ENCODE results near the gene CDK5R1. TPM values are rescaled to one million over a fixed set of nuclear protein-coding genes. Genes with fewer than 3 reads are reported as not detected.
A peak's percentile ranks its signal among the peaks of the same experiment; 100 is the strongest.

CDK5R1 gene
- total RNA-seq: 1 to 10 TPM; 6.8 to 7.0 TPM
- polyA plus RNA-seq: 6.0 TPM

DNA sequence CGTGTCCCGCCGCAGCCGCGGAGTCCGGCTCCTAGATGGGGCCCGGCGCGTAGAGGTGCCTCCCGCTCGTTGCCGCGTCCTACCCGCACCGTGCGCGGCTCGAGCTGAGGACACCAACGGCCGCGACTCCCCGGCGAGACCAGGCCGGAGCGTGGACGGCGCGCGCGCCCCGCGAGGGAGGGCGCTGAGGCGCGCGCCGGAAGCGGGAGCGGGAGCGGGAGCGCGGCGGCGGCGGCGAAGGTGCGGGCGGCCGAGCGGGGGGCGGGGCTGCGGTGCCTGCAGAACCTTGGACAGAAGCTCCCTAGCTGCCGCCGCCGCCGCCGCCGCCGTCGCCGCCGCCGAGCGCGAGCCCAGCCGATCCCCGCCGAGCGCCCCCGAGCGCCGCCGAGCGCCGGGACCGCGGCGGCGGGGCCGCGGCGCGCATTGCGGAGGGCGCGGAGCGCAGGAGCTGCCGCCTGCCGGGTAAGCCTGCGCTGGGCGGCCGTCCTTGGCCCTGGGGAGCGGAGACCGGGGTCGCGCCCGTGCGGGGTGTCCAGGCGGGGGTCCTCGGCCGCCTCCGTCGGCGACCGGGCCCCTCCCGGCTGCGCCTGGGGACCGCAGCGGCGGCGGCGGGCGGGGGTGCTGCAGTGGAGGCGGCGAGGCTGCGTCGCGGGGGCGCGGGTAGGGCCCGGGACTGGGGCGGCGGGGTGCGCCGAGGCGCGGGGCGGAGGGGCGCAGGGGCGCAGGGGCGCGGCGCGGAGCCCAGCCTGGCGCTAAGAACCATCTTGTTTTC lies at the start of gene CDK5R1:
CDK5R1 (plus strand) TSS at position 293 of the 772 bp plus-strand sequence. CDS start 628 bp downstream, outside the sequence.
- H3K27me3 Mint-ChIP-seq: peaks cover 0 to 3% of the 10 kb centered on the region in 2 donors
- Histone ChIP-seq H3K9me3 (ENCODE audit: low read length) (no peaks in the 10 kb centered on the region), H3K4me3 (ENCODE audit: low read length) (peak within 1 kb of the TSS; percentile 79), H3K27ac (ENCODE audit: low read depth, low read length) (peak within 1 kb of the TSS; percentile 24), H3K27me3 (ENCODE audit: insufficient read depth, low read length, poor library complexity, severe bottlenecking) (no peaks in the 10 kb centered on the region), H3K4me1 (ENCODE audit: insufficient read depth, low read length) (peaks cover 47% of the 10 kb centered on the region), H3K36me3 (ENCODE audit: insufficient read depth, low read length) (no peaks in the 10 kb centered on the region)
- POLR2A ChIA-PET: interaction anchor here (0.9 to 1.6 kb wide), 7 partner anchors 18 to 389 kb away, joined by 3 to 23 read pairs (median 3); no protein-coding TSS in a partner anchor
- peak within 1 kb of the TSS; percentile 87 to 94 (median 92) for H3K4me3 Mint-ChIP-seq
- H3K36me3 Mint-ChIP-seq: peaks cover 0 to 32% (median 0%) of the 10 kb centered on the region in 3 donors
- CTCF ChIA-PET: interaction anchor here (0.9 to 6.7 kb wide), 6 partner anchors 10 to 390 kb away, joined by 3 to 44 read pairs (median 4); partner anchors contain the start of gene MYO1D
- H3K4me1 Mint-ChIP-seq: peaks cover 40 to 48% (median 45%) of the 10 kb centered on the region in 3 donors
- H3K27ac Mint-ChIP-seq: peak within 1 kb of the TSS; percentile 50 to 92 (median 80)
- DNase-seq: peak; percentile 66 to 79 (median 76)
- H3K9me3 Mint-ChIP-seq: no peaks in the 10 kb centered on the region

DNA sequence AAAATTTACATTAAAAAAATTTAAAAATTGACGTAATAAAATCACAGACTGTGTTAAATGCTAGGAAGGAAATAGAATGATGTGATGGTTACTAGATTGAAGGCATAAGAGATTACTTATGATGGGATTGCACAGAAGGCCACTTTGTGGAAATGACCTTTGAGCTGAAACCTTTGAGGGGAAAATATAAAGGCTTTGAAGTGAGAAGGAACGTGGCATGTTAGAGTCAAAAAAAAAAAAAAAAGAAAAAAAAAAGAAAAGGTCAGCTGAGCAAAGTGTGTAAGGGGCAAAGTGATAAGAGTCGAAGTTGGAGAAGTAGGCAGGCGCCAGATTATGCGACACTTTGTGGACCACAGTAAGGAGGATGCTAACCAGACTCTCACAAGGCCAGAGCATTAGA lies 46.1 kb upstream of the CDK5R1 start:
- Mint-ChIP-seq H3K27me3 (peaks cover 4 to 6% of the 10 kb centered on the region in 2 donors), H3K4me1 (peaks cover 12 to 17% (median 14%) of the 10 kb centered on the region in 3 donors), H3K36me3 (peaks cover 0 to 6% (median 0%) of the 10 kb centered on the region in 3 donors), H3K9me3 (peaks cover 0 to 6% (median 2%) of the 10 kb centered on the region in 5 donors), H3K4me3 (no peak overlapping the region), H3K27ac (peak overlapping the region in 1 of 8 donors; percentile 12)
- Histone ChIP-seq H3K9me3 (ENCODE audit: low read length) (no peaks in the 10 kb centered on the region), H3K4me3 (ENCODE audit: low read length) (no peak overlapping the region), H3K27ac (ENCODE audit: low read depth, low read length) (no peak overlapping the region), H3K36me3 (ENCODE audit: insufficient read depth, low read length) (no peaks in the 10 kb centered on the region), H3K4me1 (ENCODE audit: insufficient read depth, low read length) (peaks cover 12% of the 10 kb centered on the region), H3K27me3 (ENCODE audit: insufficient read depth, low read length, poor library complexity, severe bottlenecking) (no peaks in the 10 kb centered on the region)
- ChIA-PET POLR2A (interaction anchor here (0.5 kb wide), 1 partner anchor 20 kb away, joined by 3 read pairs; no protein-coding TSS in a partner anchor), CTCF (interaction anchor here (1.3 kb wide), 1 partner anchor 8 kb away, joined by 3 read pairs; no protein-coding TSS in a partner anchor)
- DNase-seq: no peak

DNA sequence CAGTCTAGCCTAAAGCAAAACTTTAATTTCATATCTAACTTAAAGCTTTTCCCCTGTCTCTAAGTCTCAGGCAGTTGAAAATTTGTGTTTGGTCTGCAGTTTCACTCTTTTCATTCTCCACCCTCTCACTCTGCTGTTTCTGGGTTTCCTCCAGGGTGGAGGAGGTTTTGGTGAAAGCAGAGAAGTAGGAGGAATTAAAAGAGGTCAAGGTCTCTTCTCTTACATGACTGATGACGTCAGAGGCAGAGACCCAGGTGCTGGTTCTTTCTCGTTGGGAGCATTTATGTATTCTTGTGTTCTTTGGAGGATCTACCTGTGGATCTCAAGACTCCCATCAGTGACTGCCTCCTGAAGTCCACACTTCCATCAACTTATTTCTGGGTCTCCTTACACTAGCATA lies 44.9 kb upstream of the CDK5R1 start:
- H3K27me3 Mint-ChIP-seq: peaks cover 0 to 4% of the 10 kb centered on the region in 2 donors
- H3K36me3 ChIP-seq (ENCODE audit: insufficient read depth, low read length): no peaks in the 10 kb centered on the region
- H3K4me1 Mint-ChIP-seq: peaks cover 23 to 28% (median 25%) of the 10 kb centered on the region in 3 donors
- no peak overlapping the region for H3K27ac ChIP-seq (ENCODE audit: low read depth, low read length)
- no peaks in the 10 kb centered on the region for H3K9me3 ChIP-seq (ENCODE audit: low read length)
- peaks cover 0 to 10% (median 0%) of the 10 kb centered on the region in 3 donors for H3K36me3 Mint-ChIP-seq
- ChIA-PET POLR2A (no interaction called here), CTCF (interaction anchor here (1.3 kb wide), 1 partner anchor 9 kb away, joined by 3 read pairs; no protein-coding TSS in a partner anchor)
- H3K27ac Mint-ChIP-seq: no peak overlapping the region
- peaks cover 22% of the 10 kb centered on the region for H3K4me1 ChIP-seq (ENCODE audit: insufficient read depth, low read length)
- H3K4me3 ChIP-seq (ENCODE audit: low read length): no peak overlapping the region
- no peaks in the 10 kb centered on the region for H3K9me3 Mint-ChIP-seq
- H3K27me3 ChIP-seq (ENCODE audit: insufficient read depth, low read length, poor library complexity, severe bottlenecking): no peaks in the 10 kb centered on the region
- DNase-seq: no peak
- H3K4me3 Mint-ChIP-seq: peak overlapping the region in 2 of 7 donors; percentile 3 to 18

DNA sequence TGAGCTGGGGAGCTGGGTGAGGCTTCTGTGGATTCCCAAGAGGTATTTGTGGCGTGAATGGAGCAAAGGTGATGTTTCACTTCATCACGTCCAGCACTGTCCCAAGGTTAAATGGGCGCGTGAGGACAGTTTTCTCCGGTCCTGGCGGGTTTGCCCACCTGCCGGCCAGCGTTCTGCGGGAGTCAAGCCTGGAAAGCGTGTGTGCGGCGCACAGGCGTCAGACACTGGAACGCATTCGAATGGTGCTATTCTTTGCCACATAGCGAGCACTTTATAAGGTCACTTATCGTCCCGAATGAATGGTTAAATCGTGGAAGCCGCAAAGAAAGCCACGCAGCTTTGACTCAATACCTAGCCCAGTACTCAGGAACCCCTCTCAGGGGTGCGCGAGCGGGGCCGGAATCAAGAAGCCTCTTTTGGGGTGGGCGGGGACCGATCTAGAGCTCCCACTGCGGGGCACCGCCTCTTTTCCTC lies 42.9 kb upstream of the CDK5R1 start:
- no peak overlapping the region for H3K27ac ChIP-seq (ENCODE audit: low read depth, low read length)

DNA sequence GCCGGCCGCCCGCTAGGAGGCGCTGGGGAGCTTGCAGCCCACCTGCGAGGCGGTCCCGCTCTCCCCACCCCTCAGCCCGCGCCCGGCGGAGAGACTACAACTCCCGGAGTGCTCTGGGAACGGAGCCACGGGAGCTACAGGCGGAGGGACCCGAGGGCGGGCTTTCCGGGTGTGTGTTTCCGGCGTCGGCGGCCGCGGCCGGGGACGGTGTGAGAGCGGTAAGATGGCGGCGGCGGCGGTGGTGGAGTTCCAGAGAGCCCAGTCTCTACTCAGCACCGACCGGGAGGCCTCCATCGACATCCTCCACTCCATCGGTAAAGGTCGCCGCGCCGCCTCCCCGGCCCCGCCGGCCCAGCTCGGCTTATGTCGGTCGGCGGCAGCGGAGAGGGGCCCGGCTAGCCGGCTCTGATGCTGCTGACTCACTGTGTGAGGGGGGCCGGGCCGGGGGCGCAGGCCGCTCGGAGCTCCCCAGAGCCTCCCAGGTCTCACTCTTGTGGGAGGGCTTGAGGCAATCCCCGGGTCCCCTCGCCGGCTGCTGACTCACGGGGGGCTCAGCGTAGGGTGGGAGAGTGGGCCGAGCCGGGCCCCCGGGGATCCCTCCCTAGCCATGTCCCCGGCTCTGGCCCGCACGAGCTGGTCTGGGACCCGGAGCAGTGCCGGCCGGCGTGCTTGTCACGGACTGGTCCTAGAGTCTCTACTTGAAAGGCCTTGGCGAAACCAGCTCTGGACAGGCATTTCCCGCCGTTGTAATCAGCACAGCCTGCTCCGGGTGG lies 42.3 kb upstream of the CDK5R1 start, which contains the start of gene PSMD11:
PSMD11 (plus strand) TSS at position 210 of the 773 bp plus-strand sequence; CDS start at position 224, 14 bp downstream.
- Mint-ChIP-seq H3K27me3 (peaks cover 0 to 4% of the 10 kb centered on the region in 2 donors), H3K4me1 (peaks cover 34 to 40% (median 39%) of the 10 kb centered on the region in 3 donors), H3K4me3 (peak within 1 kb of the TSS; percentile 78 to 92 (median 89)), H3K9me3 (no peaks in the 10 kb centered on the region), H3K27ac (peak within 1 kb of the TSS; percentile 66 to 95 (median 84)), H3K36me3 (peaks cover 0 to 33% (median 3%) of the 10 kb centered on the region in 3 donors)
- peak; percentile 98 to 99 (median 99) for DNase-seq
- Histone ChIP-seq H3K4me3 (ENCODE audit: low read length) (peak within 1 kb of the TSS; percentile 85), H3K27me3 (ENCODE audit: insufficient read depth, low read length, poor library complexity, severe bottlenecking) (no peaks in the 10 kb centered on the region), H3K4me1 (ENCODE audit: insufficient read depth, low read length) (peaks cover 27% of the 10 kb centered on the region), H3K9me3 (ENCODE audit: low read length) (no peaks in the 10 kb centered on the region), H3K27ac (ENCODE audit: low read depth, low read length) (peak within 1 kb of the TSS; percentile 76), H3K36me3 (ENCODE audit: insufficient read depth, low read length) (no peaks in the 10 kb centered on the region)
- ChIA-PET POLR2A (interaction anchor here (0.8 to 1.2 kb wide), 5 partner anchors 40 to 104 kb away, joined by 3 to 8 read pairs (median 4); no protein-coding TSS in a partner anchor), CTCF (interaction anchor here (0.6 to 4.4 kb wide), 26 partner anchors 8 to 433 kb away, joined by 3 to 40 read pairs (median 5); no protein-coding TSS in a partner anchor)

More for the DNA sequence above, 42.9 kb upstream of the CDK5R1 start:
- Mint-ChIP-seq H3K27ac (peak overlapping the region; percentile 66 to 95 (median 74)), H3K4me1 (peaks cover 32 to 36% (median 36%) of the 10 kb centered on the region in 3 donors), H3K27me3 (peaks cover 0 to 4% of the 10 kb centered on the region in 2 donors), H3K36me3 (peaks cover 0 to 27% (median 1%) of the 10 kb centered on the region in 3 donors), H3K4me3 (peak overlapping the region; percentile 78 to 92 (median 89)), H3K9me3 (no peaks in the 10 kb centered on the region)
- DNase-seq: no peak
- ChIA-PET POLR2A (interaction anchor here (0.8 to 1.2 kb wide), 5 partner anchors 41 to 103 kb away, joined by 3 to 8 read pairs (median 4); no protein-coding TSS in a partner anchor), CTCF (interaction anchor here (0.7 to 4.4 kb wide), 25 partner anchors 8 to 434 kb away, joined by 3 to 40 read pairs (median 5); no protein-coding TSS in a partner anchor)
- Histone ChIP-seq H3K27me3 (ENCODE audit: insufficient read depth, low read length, poor library complexity, severe bottlenecking) (no peaks in the 10 kb centered on the region), H3K9me3 (ENCODE audit: low read length) (no peaks in the 10 kb centered on the region), H3K4me3 (ENCODE audit: low read length) (peak overlapping the region; percentile 85), H3K4me1 (ENCODE audit: insufficient read depth, low read length) (peaks cover 27% of the 10 kb centered on the region), H3K36me3 (ENCODE audit: insufficient read depth, low read length) (no peaks in the 10 kb centered on the region)

DNA sequence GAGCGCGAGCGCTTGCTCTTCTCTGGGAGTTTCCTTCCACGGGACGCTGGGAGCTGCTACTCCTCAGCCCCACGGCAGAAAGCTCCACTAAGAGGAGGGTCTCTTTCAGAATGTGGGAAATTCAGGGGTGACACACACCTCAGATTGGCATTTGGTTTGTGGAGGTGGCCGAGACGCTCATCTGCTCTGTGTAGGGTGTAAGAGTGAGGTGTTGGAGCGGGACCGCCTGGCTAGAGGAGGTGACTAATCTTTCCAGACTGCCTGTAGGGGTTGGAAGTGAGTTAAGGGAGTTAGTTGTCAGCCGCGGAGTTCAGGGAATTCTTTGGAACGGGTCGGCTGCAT lies 41.7 kb upstream of the CDK5R1 start:
- peak overlapping the region; percentile 78 to 92 (median 89) for H3K4me3 Mint-ChIP-seq
- CTCF ChIA-PET: interaction anchor here (1.1 to 4.4 kb wide), 14 partner anchors 9 to 432 kb away, joined by 3 to 40 read pairs (median 6); no protein-coding TSS in a partner anchor

DNA sequence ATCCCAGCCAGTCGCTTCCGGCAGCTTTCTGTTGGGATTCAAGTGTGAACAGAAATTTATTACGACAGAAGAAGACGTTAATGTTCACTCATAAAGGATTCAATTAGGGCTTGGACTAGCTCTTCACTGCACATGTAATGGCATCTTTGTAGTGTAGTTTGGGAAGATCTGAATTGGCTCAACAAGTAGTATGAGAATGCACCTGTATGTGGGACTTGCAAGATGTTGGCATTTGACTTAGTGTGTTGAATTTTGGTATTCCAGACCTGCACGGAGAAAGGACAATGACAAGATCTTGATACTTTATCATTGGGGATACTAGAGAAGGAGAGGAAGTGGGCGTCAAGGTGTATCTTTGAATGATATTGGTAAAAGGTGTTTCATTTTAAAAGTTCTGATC lies 41.3 kb upstream of the CDK5R1 start:
- peak overlapping the region; percentile 76 for H3K27ac ChIP-seq (ENCODE audit: low read depth, low read length)
- DNase-seq: no peak
- H3K36me3 ChIP-seq (ENCODE audit: insufficient read depth, low read length): no peaks in the 10 kb centered on the region
- peaks cover 27% of the 10 kb centered on the region for H3K4me1 ChIP-seq (ENCODE audit: insufficient read depth, low read length)
- Mint-ChIP-seq H3K4me3 (peak overlapping the region; percentile 78 to 92 (median 89)), H3K27me3 (peaks cover 0 to 2% of the 10 kb centered on the region in 2 donors), H3K36me3 (peaks cover 0 to 40% (median 10%) of the 10 kb centered on the region in 3 donors), H3K27ac (peak overlapping the region; percentile 4 to 95 (median 84)), H3K9me3 (no peaks in the 10 kb centered on the region), H3K4me1 (peaks cover 39 to 47% (median 45%) of the 10 kb centered on the region in 3 donors)
- CTCF ChIA-PET: interaction anchor here (1.2 to 4.4 kb wide), 5 partner anchors 12 to 81 kb away, joined by 3 to 40 read pairs (median 5); no protein-coding TSS in a partner anchor
- peak overlapping the region; percentile 85 for H3K4me3 ChIP-seq (ENCODE audit: low read length)
- no peaks in the 10 kb centered on the region for H3K27me3 ChIP-seq (ENCODE audit: insufficient read depth, low read length, poor library complexity, severe bottlenecking)
- POLR2A ChIA-PET: no interaction called here
- no peaks in the 10 kb centered on the region for H3K9me3 ChIP-seq (ENCODE audit: low read length)

More for the DNA sequence above, 41.7 kb upstream of the CDK5R1 start:
- Histone ChIP-seq H3K4me1 (ENCODE audit: insufficient read depth, low read length) (peaks cover 27% of the 10 kb centered on the region), H3K9me3 (ENCODE audit: low read length) (no peaks in the 10 kb centered on the region), H3K27me3 (ENCODE audit: insufficient read depth, low read length, poor library complexity, severe bottlenecking) (no peaks in the 10 kb centered on the region), H3K27ac (ENCODE audit: low read depth, low read length) (peak overlapping the region; percentile 76), H3K36me3 (ENCODE audit: insufficient read depth, low read length) (no peaks in the 10 kb centered on the region), H3K4me3 (ENCODE audit: low read length) (peak overlapping the region; percentile 85)
- Mint-ChIP-seq H3K9me3 (no peaks in the 10 kb centered on the region), H3K27ac (peak overlapping the region; percentile 4 to 95 (median 84)), H3K36me3 (peaks cover 0 to 38% (median 8%) of the 10 kb centered on the region in 3 donors), H3K27me3 (peaks cover 0 to 2% of the 10 kb centered on the region in 2 donors), H3K4me1 (peaks cover 39 to 45% (median 43%) of the 10 kb centered on the region in 3 donors)
- DNase-seq: peak in 3 of 5 donors; percentile 1 to 15 (median 3)
- POLR2A ChIA-PET: no interaction called here

All from CD8-positive, alpha-beta memory T cell (primary cell).